ENCODE measurements around the gene NDUFB11.

Gene NDUFB11

DNA sequence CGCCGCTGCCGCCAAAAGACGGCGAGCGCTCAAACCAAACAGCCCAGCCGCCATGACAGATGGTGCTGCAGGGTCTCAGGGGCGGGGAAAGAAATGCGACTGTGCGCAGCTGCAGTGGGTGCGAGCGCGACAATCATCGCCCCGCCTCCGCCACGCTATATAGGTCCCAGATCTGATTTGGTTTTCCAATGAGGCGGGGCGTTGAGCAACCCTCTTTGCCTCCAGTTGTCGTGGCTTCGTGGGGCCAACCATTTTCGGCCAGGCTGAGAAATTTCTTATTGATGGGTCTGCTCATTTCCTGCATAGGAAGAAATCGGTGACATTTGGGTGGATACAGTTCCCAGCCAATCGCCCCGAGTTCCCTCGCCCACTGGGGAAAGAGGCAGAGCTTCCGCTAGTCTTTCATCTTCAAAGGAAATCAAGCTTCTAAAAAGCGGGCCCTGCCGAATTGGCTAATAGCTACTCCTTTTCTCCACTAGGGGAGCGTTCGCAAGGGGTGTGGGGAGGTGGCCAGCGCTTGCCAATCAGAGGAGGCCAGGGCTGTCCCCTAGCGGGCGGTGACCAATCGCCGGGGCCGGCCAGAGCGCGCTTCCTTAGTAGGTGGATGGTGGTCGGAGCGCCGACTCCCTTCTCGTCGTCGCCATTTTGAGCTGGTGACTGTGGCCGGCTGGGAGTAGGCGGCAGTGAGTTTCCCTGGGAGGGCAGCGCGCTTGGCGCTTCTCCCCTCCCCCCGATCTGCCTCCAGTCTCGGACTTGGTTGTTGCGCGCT is at the start of gene NDUFB11, which contains the start of gene RBM10:
Gene NDUFB11, minus strand, starts transcription at position 77 of the 769 bp plus-strand sequence. Its CDS starts 23 bp downstream, at position 54.
Gene RBM10, plus strand, starts transcription at position 596 of the 769 bp plus-strand sequence. CDS start 2,261 bp downstream, outside the sequence.
- FAIRE-seq: no peak

DNA sequence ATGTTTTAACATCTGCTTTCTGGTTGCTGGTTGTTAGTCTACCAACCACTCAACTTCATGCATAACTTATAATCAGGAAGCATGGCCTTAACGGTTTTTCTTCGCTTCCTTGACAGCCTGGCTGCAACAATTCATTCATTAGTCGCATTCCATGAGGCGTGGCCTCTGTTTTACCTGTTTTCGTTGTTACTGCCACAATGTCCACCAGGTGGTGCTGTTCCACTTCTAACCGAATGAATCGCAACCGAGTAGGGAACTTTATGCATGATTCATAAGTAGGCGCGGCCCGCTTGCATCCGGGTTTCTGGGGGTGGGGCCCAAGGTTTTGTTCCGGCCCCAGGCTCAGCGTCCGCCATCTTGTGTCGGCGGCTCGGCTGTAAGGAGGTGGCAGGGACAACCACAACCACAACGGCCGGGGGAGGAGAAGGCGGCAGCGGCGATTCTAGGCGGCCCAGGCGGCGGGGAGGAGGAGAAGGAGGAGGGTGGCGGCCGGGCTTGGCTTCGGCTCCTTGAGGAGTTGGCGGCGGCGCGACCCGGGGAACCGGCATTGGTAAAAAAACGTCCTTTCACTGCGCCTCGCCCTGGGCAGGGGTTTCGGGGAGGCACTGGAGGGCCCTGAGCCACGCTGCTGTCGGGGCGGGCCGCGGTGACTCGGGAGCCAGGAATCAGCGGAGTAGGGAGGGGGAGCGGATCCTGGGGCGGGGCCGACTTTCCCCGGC is 49.1 kb upstream of the NDUFB11 start, which contains the start of gene UBA1:
Gene UBA1, plus strand, starts transcription at position 355 of the 719 bp plus-strand sequence. CDS start 4,974 bp downstream, outside the sequence.
- no peak for FAIRE-seq

DNA sequence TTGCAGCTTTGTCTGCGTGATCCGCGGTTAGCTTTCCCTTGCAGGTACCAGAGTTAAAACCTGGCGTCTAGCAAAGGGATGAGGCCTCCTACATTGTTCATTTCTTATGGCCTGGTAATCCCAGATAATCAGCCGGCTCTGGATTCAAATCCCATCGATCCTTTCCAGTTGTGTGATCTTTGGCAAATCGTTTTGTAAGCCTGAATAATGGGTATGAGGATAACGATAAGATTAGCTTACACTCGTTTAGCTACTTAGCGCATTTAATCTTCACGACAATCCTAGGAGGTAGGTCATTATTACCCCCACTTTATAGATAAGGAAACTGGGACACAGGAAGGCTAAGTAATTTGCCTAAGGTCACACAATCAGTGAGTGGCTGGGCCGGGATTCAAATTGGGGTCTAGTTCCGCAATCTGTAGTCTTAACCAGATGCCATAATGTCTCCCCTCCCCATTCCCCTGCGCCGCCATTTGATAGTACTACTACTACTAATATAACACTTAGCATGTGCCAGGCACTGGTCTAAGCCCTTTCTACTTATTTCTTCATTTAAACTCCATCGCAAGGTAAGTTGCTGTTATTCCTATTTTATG is 47.4 kb upstream of the NDUFB11 start:
- no peak for FAIRE-seq

DNA sequence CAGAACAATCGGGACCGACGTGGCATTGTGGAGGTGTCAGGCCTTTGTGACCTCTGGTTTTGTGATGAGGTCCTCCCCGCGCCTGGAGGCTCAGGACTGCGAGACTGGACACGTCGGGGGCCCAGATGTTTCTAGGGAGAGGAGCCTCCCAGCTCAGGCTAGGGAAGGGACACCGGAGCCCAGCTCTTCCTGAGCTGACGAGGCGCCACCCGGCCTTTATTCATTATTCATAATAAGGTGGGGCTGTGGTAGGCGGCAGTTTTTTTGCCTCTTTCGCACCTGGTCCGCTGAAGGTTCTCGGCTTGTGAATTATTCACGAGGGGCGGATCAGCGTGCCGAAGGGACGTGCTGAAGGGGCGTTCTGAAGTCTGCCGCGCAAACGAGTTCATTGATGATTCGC is 46.8 kb upstream of the NDUFB11 start:
- no peak for FAIRE-seq

GRCh38 chrX:47190445-47191269 is 46.2 kb upstream of the NDUFB11 start:
- FAIRE-seq: peak; percentile 91

DNA sequence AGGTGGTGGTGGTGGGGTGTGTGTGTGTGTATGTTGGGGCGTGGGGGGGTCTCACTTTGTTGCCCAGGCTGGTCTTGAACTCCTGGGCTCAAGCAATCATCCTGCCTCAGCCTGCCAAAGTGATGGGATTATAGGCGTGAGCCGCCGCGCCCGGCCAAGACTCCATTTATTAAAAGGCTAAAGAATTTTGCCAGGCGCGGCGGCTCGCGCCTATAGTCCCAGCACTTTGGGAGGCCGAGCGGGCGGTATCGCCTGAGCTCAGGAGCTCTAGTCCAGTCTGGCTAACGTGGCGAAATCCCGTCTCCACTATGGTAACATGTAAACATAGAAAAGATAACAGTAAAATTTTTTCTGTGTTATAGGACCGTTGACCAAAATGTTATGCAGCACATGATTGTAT is 45.4 kb upstream of the NDUFB11 start:
- FAIRE-seq: no peak

DNA sequence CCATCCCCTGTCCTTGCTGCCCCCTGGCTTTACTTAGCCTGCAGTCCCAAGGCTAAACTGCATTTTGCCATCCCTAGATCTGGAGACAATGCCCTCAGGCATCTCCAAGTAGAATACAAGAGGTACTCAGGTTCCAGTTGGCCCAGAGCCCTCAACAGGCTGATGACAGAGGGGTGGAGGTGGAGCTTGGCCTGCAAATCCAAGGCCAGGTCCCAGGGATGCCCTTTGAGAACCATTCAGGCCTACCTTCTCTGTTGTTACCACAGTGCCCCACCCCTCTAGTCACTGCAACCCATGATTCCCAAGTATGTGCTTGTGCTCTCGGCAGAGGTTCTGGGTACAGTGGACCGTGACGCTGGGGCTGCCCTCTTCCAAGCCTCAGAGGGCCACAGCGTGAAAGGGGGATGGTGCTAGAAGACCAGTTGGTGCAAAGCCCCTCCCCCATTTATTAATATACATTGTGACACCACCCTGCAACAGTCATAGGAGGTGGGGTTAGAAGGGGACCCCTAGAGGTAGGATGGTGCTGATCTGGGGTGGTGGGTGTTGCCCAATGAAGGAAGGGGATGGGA is 42.7 kb upstream of the NDUFB11 start:
- no peak for FAIRE-seq

DNA sequence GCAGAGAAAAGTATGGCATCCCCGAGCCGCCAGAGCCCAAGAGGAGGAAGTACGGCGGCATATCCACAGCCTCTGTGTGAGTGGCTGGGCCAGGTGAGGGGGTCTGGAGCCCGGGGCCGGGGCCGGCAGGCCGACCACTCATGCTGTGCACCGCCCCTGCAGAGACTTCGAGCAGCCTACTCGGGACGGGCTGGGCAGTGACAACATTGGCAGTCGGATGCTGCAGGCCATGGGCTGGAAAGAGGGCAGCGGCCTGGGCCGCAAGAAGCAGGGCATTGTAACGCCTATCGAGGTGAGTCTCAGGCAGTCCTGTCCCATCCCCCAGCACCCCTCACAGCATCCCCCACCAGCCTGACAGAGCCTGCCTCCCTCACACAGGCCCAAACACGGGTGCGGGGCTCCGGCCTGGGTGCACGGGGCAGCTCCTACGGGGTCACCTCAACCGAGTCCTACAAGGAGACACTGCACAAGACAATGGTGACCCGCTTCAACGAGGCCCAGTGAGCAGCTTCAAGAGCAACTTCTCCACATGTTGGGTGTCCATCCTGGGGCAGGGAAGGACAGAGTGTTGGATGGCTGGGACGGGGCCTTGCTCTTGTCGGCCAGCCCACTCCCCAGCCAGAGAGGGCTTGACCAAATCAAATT is 41.7 kb upstream of the NDUFB11 start:
- no peak for FAIRE-seq

- no peak for FAIRE-seq
Measured at GRCh38 chrX:47185241-47185640, 40.7 kb upstream of the NDUFB11 start.

GRCh38 chrX:47184486-47184885 is 40.0 kb upstream of the NDUFB11 start:
- no peak for FAIRE-seq

DNA sequence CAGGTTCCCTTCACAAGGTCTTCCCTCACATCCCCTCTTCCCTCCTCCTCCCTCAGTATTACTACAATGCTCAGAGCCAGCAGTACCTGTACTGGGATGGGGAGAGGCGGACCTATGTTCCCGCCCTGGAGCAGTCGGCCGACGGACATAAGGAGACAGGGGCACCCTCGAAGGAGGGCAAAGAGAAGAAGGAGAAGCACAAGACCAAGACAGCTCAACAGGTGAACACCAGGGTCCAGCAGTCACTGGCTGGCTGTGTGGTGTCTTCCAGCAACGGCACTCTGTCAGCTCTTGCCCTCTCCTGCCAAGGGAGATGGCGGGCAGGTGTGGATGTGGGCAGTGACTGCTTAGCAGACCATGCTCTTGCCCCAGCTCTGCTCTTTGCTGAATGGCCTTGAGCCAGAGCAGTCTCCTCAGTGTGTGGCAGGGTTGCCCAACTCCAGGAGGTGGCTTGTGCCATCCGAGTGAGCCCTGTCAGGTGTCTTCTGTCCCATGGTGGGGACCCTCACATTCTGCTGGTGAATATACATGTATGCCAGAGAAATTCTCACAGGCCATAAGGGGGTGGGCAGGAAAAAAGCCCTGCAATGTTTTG is 37.7 kb upstream of the NDUFB11 start:
- no peak for FAIRE-seq

DNA sequence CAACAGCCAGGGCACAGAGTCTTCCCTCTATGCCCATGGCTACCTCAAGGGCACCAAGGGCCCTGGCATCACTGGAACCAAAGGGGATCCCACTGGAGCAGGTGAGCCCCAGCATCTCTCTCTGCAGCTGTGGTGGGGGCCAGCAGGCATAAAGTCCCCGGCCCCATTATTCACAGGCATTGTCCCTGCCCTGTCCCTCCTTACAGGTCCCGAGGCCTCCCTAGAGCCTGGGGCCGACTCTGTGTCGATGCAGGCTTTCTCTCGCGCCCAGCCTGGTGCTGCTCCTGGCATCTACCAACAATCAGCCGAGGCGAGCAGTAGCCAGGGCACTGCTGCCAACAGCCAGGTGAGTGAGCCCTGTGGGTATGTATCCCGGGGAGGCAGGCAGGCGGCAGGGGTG is 36.8 kb upstream of the NDUFB11 start:
- no peak for FAIRE-seq

DNA sequence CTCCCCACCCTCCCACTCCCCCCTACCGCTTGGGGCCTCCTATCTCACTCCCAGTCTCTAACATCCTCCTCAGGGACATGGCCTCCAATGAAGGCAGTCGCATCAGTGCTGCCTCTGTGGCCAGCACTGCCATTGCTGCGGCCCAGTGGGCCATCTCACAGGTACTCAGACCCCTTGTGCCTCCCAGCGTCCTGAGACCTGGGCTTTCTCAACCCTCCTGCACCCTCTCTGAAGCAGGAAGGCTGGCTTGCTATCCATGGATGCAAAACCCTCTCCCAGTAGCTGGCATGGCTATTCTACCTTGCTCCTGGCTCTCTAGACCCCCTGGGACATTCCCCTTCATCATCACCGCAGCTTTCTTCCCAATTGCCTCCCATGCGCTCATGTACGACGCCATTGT is 35.8 kb upstream of the NDUFB11 start:
- no peak for FAIRE-seq

DNA sequence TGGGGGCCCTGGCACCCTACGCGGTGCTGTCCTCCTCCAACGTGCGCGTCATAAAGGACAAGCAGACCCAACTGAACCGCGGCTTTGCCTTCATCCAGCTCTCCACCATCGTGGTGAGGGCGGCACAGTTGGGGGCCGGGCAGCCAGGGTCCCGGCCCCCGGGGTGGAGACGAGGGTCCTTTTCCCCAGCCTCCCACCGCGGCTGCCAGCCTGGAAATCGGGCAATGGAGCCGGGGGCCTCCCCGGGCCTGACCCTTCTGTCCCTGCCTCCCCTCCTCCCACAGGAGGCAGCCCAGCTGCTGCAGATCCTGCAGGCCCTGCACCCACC is 35.4 kb upstream of the NDUFB11 start:
- no peak for FAIRE-seq

- FAIRE-seq: no peak
Measured at GRCh38 chrX:47179221-47179927, 34.9 kb upstream of the NDUFB11 start.

- FAIRE-seq: no peak
Measured at GRCh38 chrX:47178337-47178736, 33.8 kb upstream of the NDUFB11 start.

GRCh38 chrX:47177079-47177478 is 32.6 kb upstream of the NDUFB11 start:
- FAIRE-seq: no peak

- no peak for FAIRE-seq
Measured at GRCh38 chrX:47176101-47176740, 31.7 kb upstream of the NDUFB11 start.

DNA sequence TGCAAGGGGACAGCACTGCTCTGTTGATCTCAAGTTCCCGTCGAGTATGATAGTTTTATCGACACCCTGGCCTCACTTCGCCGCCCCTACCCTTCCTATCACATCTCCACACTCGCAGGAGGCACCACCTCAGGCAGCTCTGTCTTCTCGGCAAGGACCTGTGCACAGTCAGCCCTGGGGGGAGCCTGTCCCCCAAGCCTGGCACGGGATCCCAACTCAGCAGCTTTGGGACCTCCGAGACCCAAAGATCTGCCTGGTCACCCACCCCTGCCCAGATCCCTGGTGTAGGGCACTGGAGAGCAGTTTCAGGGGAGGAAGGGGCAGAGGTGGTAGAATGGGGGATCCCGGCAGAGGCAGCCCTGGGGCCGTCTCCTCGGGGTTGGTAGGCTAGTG is 31.1 kb upstream of the NDUFB11 start:
- no peak for FAIRE-seq

- no peak for FAIRE-seq
Measured at GRCh38 chrX:47174846-47175587, 30.5 kb upstream of the NDUFB11 start.

Data from islet of Langerhans (tissue), 1 donor.